Esophagus muscularis mucosa (tissue), 4 donors: ENCODE measurements around the gene YWHAG. TPM values are rescaled to one million over a fixed set of nuclear protein-coding genes. Genes with fewer than 3 reads are reported as not detected.

Experiments used
- DNase-seq: peaks from one replicate; pipeline ENCODE4 v3.0.0-alpha.2; 2017; ENCODE audit errors: extremely low spot score
- H3K27ac ChIP-seq, 4 donors: fragments of 200-600 bp; sonication (generic); replicated peaks in 1 of 4; 1 replicate in 3 of 4; 2 replicates in 1 of 4; pipeline ENCODE4 v1.5.1; 2016 to 2019; ENCODE audit warnings: mild to moderate bottlenecking in 1 of 4
- H3K27me3 ChIP-seq, 4 donors: fragments of 200-600 bp; sonication (generic); one replicate each; pipeline versions ENCODE4 v1.5.1 to v1.6.0; 2016 to 2019
- H3K36me3 ChIP-seq, 4 donors: fragments of 200-600 bp; sonication (generic); one replicate each; pipeline ENCODE4 v1.5.1; 2016 to 2019
- H3K4me1 ChIP-seq, 4 donors: fragments of 200-600 bp; sonication (generic); one replicate each; pipeline ENCODE4 v1.5.1; 2016 to 2019
- H3K4me3 ChIP-seq, 4 donors: fragments of 200-600 bp; sonication (generic); 1 replicate in 2 of 4; 2 replicates in 2 of 4; pipeline ENCODE4 v1.5.1; 2016 to 2019; ENCODE audit warnings: mild to moderate bottlenecking in 4 of 4, moderate library complexity in 1 of 4
- H3K9me3 ChIP-seq, 4 donors: fragments of 200-600 bp; sonication (generic); 1 replicate in 3 of 4; 2 replicates in 1 of 4; pipeline ENCODE4 v1.5.1; 2016 to 2019
- EP300 ChIP-seq: sonication (generic); formaldehyde crosslinking; IDR thresholded peaks from one replicate; pipeline ENCODE4 v1.6.1; 2017; ENCODE audit warnings: antibody characterized with exemption
- POLR2A ChIP-seq: fragments of 450-650 bp; IDR thresholded peaks from one replicate; pipeline ENCODE4 v1.6.1; 2017; ENCODE audit warnings: antibody characterized with exemption, moderate library complexity, mild to moderate bottlenecking, low read depth
- POLR2AphosphoS5 ChIP-seq, 2 donors: sonication (generic); formaldehyde crosslinking; IDR thresholded peaks; one replicate each; pipeline ENCODE4 v1.6.1; 2017; ENCODE audit warnings: antibody characterized with exemption in 2 of 2
- WGBS: methylation state at CpG from one replicate; pipeline ENCODE4 v1.1.5; 2018; 5-methylcytosine and 5-hydroxymethylcytosine counted together
- intact Hi-C: fragments of 100-400 bp; cut with DNase I; formaldehyde crosslinking; loops from one replicate; pipeline ENCODE4 v1.15.1; 2023
- total RNA-seq, 4 donors: library from RNA; depleted of rRNA; stranded (reverse); fragments of >200 nt; gene quantifications; one replicate each; pipeline versions ENCODE4 v1.1.0 to v1.2.1, GENCODE V29; 2016
- TF ChIP-seq, protein P1 (sequence below), 3 experiments: fragments of 200-600 bp in 2 of 3; fragments of 450-650 bp in 1 of 3; sonication (generic) in 2 of 3; IDR thresholded peaks; one replicate each; pipeline ENCODE4 v1.5.1; 2017 to 2019; ENCODE audit warnings: antibody characterized with exemption in 3 of 3, mild to moderate bottlenecking in 2 of 3, moderate library complexity in 1 of 3

YWHAG gene
- total RNA-seq, 4 donors from 2014 or later = 55.7 to 91.6 (median 73.7) TPM

DNA sequence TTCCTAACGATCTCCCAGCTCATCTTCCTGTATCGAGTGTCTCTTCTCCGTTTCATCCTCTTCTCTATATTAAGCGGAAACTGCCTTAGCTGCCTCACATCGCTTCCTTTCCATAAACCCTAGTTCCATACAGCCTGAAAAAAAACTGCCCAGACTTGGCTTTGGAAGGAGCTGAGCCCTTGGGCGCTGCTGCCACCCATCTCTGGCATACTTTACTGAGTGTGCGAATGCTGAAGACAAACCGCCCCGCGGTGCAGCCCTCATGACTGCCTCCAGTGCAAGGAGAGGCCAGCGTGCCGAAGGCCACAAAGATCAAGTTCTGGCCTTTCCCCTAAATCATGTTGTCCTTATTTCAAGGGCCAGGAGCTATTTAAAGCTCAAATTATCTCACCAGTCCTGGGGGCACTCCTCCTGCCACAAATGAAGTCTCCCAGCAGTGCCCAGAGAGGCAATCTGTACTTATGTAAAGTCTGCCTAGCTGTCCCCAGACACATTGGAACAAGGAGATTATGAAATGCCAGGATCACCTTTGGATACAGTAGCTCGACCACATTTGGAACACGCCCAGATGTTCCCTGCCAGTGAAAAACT, 25.2 kb downstream of the YWHAG start:
- intact Hi-C loops = no loop called here
- H3K4me3 ChIP-seq = no peak overlapping the region

GRCh38 chr7:76332078-76332477, 26.7 kb downstream of the YWHAG start:
- TF ChIP-seq, protein P1, sequence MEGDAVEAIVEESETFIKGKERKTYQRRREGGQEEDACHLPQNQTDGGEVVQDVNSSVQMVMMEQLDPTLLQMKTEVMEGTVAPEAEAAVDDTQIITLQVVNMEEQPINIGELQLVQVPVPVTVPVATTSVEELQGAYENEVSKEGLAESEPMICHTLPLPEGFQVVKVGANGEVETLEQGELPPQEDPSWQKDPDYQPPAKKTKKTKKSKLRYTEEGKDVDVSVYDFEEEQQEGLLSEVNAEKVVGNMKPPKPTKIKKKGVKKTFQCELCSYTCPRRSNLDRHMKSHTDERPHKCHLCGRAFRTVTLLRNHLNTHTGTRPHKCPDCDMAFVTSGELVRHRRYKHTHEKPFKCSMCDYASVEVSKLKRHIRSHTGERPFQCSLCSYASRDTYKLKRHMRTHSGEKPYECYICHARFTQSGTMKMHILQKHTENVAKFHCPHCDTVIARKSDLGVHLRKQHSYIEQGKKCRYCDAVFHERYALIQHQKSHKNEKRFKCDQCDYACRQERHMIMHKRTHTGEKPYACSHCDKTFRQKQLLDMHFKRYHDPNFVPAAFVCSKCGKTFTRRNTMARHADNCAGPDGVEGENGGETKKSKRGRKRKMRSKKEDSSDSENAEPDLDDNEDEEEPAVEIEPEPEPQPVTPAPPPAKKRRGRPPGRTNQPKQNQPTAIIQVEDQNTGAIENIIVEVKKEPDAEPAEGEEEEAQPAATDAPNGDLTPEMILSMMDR (IDR thresholded peaks at IDR 0.05) = no peak
- TF ChIP-seq EP300 = no peak
- TF ChIP-seq POLR2AphosphoS5 (IDR thresholded peaks at IDR 0.05) = no peak
- TF ChIP-seq POLR2A = no peak
- no peak overlapping the region for H3K4me3 ChIP-seq
- H3K9me3 ChIP-seq = no peaks in the 10 kb centered on the region
- peaks cover 50 to 80% (median 71%) of the 10 kb centered on the region in 4 donors for H3K4me1 ChIP-seq
- no peak overlapping the region for H3K27ac ChIP-seq
- WGBS = 76% methylated on average over 9 of the region's 9 CpGs
- no peaks in the 10 kb centered on the region for H3K27me3 ChIP-seq
- intact Hi-C loops = no loop called here
- H3K36me3 ChIP-seq = peaks cover 15 to 33% (median 24%) of the 10 kb centered on the region in 4 donors
- no peak for DNase-seq

More for the DNA sequence above, 25.2 kb downstream of the YWHAG start:
- Histone ChIP-seq H3K4me1 (peaks cover 64 to 81% (median 74%) of the 10 kb centered on the region in 4 donors), H3K36me3 (peaks cover 11 to 19% (median 14%) of the 10 kb centered on the region in 4 donors), H3K27me3 (no peaks in the 10 kb centered on the region), H3K27ac (peak overlapping the region; percentile 6 to 66 (median 50)), H3K9me3 (no peaks in the 10 kb centered on the region)
- TF ChIP-seq EP300 (no peak), POLR2AphosphoS5 (IDR thresholded peaks at IDR 0.05) (peak; percentile 23 to 30)
- no peak for DNase-seq
- 63% methylated on average over 14 of the region's 14 CpGs for WGBS

DNA sequence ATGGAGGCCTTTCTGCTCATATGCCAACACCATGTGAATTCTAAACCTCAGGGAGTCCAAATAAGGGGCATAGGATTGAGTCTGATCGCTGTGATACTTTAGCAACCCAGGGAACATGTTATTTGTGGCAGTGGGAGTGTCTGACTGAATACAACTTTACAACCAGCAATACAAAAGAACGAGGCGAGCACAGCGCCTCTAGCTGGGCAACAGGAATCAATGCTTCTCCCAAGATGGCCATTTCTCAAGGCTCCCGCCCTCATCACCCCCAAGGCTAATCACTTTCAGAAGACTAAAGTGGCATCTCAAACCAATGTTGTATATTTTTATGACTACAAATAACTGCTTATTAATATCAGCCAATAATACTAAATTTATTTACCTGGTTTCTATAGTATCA, 28.1 kb downstream of the YWHAG start:
- H3K9me3 ChIP-seq = no peaks in the 10 kb centered on the region
- 69% methylated on average over 5 of the region's 5 CpGs for WGBS
- peaks cover 51 to 86% (median 69%) of the 10 kb centered on the region in 4 donors for H3K4me1 ChIP-seq
- no peak for TF ChIP-seq EP300
- no peak for TF ChIP-seq POLR2A
- TF ChIP-seq POLR2AphosphoS5 (IDR thresholded peaks at IDR 0.05) = no peak
- TF ChIP-seq, protein P1 (IDR thresholded peaks at IDR 0.05) = no peak
- H3K27ac ChIP-seq = peak overlapping the region in 1 of 4 donors; percentile 9
- no peaks in the 10 kb centered on the region for H3K27me3 ChIP-seq
- DNase-seq = no peak
- intact Hi-C loops = no loop called here
- H3K4me3 ChIP-seq = no peak overlapping the region
- peaks cover 17 to 45% (median 32%) of the 10 kb centered on the region in 4 donors for H3K36me3 ChIP-seq

GRCh38 chr7:76330261-76330660, 28.5 kb downstream of the YWHAG start:
- Histone ChIP-seq H3K27ac (peak overlapping the region in 1 of 4 donors; percentile 9), H3K4me1 (peaks cover 47 to 87% (median 68%) of the 10 kb centered on the region in 4 donors), H3K36me3 (peaks cover 17 to 49% (median 34%) of the 10 kb centered on the region in 4 donors), H3K4me3 (no peak overlapping the region), H3K27me3 (no peaks in the 10 kb centered on the region), H3K9me3 (no peaks in the 10 kb centered on the region)
- DNase-seq = no peak
- intact Hi-C loops = no loop called here
- TF ChIP-seq, protein P1 (IDR thresholded peaks at IDR 0.05) = no peak
- no peak for TF ChIP-seq POLR2AphosphoS5 (IDR thresholded peaks at IDR 0.05)
- TF ChIP-seq POLR2A = no peak
- no peak for TF ChIP-seq EP300
- WGBS = 47% methylated on average over 4 of the region's 4 CpGs

DNA sequence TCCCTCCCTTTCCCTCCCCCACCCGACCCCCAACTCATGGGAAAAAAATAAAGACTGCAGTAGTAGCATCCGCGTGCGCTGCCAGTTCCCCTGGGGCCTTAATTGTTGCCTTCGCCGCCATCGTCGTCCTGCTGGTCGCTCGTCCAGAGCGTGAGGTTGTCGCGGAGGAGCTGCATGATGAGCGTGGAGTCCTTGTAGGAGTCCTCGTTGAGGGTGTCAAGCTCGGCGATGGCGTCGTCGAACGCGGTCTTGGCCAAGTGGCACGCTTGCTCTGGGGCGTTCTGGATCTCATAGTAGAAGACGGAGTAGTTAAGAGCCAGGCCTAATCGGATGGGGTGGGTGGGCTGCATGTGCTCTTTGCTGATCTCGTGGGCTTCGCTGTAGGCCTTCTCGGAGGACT, 29.3 kb downstream of the YWHAG start:
- Histone ChIP-seq H3K36me3 (peaks cover 17 to 57% (median 40%) of the 10 kb centered on the region in 4 donors), H3K4me3 (no peak overlapping the region), H3K4me1 (peaks cover 47 to 93% (median 66%) of the 10 kb centered on the region in 4 donors), H3K27me3 (no peaks in the 10 kb centered on the region), H3K9me3 (no peaks in the 10 kb centered on the region), H3K27ac (no peak overlapping the region)
- intact Hi-C loops = no loop called here
- TF ChIP-seq POLR2A (no peak), POLR2AphosphoS5 (IDR thresholded peaks at IDR 0.05) (no peak), EP300 (no peak)
- TF ChIP-seq, protein P1 (IDR thresholded peaks at IDR 0.05) = no peak
- DNase-seq = no peak
- 96% methylated on average over 27 of the region's 29 CpGs for WGBS
